Right lobe of liver (tissue), 6 donors: ENCODE data around the gene RGS14. TPM values are rescaled to one million over a fixed set of nuclear protein-coding genes. Genes with fewer than 3 reads are reported as not detected.

Experiments
- ATAC-seq, 4 donors: fragments of 200-7000 bp; cut with Tn5 transposase; one replicate each; pipeline ENCODE4 v1.9.1; 2020; ENCODE audit warnings: mild to moderate bottlenecking in 4 of 4, moderate library complexity in 4 of 4
- DNase-seq, 3 donors: peaks; one replicate each; pipeline ENCODE4 v3.0.0-alpha.2; 2020
- H3K27ac ChIP-seq, 3 donors: fragments of 200-600 bp; one replicate each; pipeline ENCODE4 v1.8.0; 2022
- H3K27me3 ChIP-seq, 2 donors: fragments of 200-600 bp; one replicate each; pipeline ENCODE4 v1.8.0; 2022
- H3K36me3 ChIP-seq, 4 donors: fragments of 200-600 bp; sonication (generic) in 1 of 4; one replicate each; pipeline versions ENCODE4 v1.5.1 to v1.8.0; 2017 to 2022; ENCODE audit warnings: control low read depth in 1 of 4
- H3K4me1 ChIP-seq, 4 donors: fragments of 200-600 bp; sonication (generic) in 1 of 4; one replicate each; pipeline versions ENCODE4 v1.5.1 to v1.8.0; 2017 to 2022; ENCODE audit warnings: control low read depth in 1 of 4
- H3K4me3 ChIP-seq, 3 donors: fragments of 200-600 bp; one replicate each; pipeline ENCODE4 v1.8.0; 2022
- H3K9me3 ChIP-seq, 4 donors: fragments of 200-600 bp; sonication (generic) in 1 of 4; one replicate each; pipeline versions ENCODE4 v1.5.1 to v1.8.0; 2017 to 2022; ENCODE audit warnings: control low read depth in 1 of 4
- CTCF ChIP-seq, 4 donors: fragments of 200-600 bp in 3 of 4; fragments of 450-650 bp in 1 of 4; IDR thresholded peaks; one replicate each; pipeline versions ENCODE4 v1.5.1 to v1.8.0; 2016 to 2022; ENCODE audit warnings: antibody characterized with exemption in 4 of 4, mild to moderate bottlenecking in 2 of 4
- POLR2A ChIP-seq: fragments of 450-650 bp; IDR thresholded peaks from one replicate; pipeline ENCODE4 v1.6.1; 2017; ENCODE audit warnings: antibody characterized with exemption, mild to moderate bottlenecking
- WGBS: methylation state at CpG from one replicate; pipeline ENCODE4 v1.1.6; 2018; ENCODE audit warnings: low coverage, low lambda C conversion rate; ENCODE audit not compliant: insufficient coverage; ENCODE audit errors: missing lambda C conversion rate; 5-methylcytosine and 5-hydroxymethylcytosine counted together
- intact Hi-C, 2 donors: fragments of 100-400 bp; cut with DNase I; formaldehyde crosslinking; loops; one replicate each; pipeline versions ENCODE4 v1.11.2 to v1.14.1; 2022
- total RNA-seq, 6 experiments: library from RNA; depleted of rRNA in 2 of 6; stranded (reverse); fragments of >200 nt in 2 of 6; fragmentation: NEBNext Ultra II Directional in 3 of 6; extraction: Animal tissue kit (Norgen Biotek cat#: 25700) in 3 of 6; gene quantifications; one replicate each; pipeline versions ENCODE4 v1.1.0 to v1.2.4, GENCODE V29; 2016 to 2023
- donor health status: DM: no; HTN: yes; CAD: no.
- donor health status: DM: no; HTN: no; CAD: no.
- donor health status: DM: no; HTN: no; CAD: no.
- donor health status: DM: no; HTN: yes; CAD: no.
- donor health status: DM: no; HTN: yes; CAD: no.

The RGS14 gene
- total RNA-seq, 6 experiments from 2014 or later: 29.2 to 43.1 (median 35.2) TPM

- Histone ChIP-seq H3K27me3 (no peaks in the 10 kb centered on the region), H3K4me1 (peaks cover 0 to 31% (median 4%) of the 10 kb centered on the region in 4 donors), H3K36me3 (peaks cover 0 to 15% (median 5%) of the 10 kb centered on the region in 4 donors), H3K4me3 (no peak overlapping the region), H3K27ac (no peak overlapping the region), H3K9me3 (no peaks in the 10 kb centered on the region)
- ATAC-seq: no peak
- TF ChIP-seq POLR2A: no peak
- no peak for TF ChIP-seq CTCF (IDR thresholded peaks at IDR 0.05)
- intact Hi-C loops: no loop called here
- WGBS: no CpG with 5 or more reads among the region's 5 CpGs
- DNase-seq: no peak
These were observed 48.1 kb downstream of the RGS14 start for GRCh38 chr5:177405805-177406204.

GRCh38 chr5:177409043-177409801 is 51.5 kb downstream of the RGS14 start, which contains the start of gene F12:
Gene F12, minus strand, starts transcription at chr5:177409564. Its CDS starts 37 bp downstream, at chr5:177409527.
- peak; percentile 61 to 86 (median 78) for DNase-seq
- peak; percentile 84 to 93 (median 86) for ATAC-seq
- Histone ChIP-seq H3K4me1 (peaks cover 0 to 40% (median 5%) of the 10 kb centered on the region in 4 donors), H3K36me3 (peaks cover 0 to 7% (median 0%) of the 10 kb centered on the region in 4 donors), H3K4me3 (peak within 1 kb of the TSS; percentile 58 to 73 (median 66)), H3K9me3 (no peaks in the 10 kb centered on the region), H3K27me3 (no peaks in the 10 kb centered on the region), H3K27ac (peak within 1 kb of the TSS; percentile 52 to 92 (median 86))
- WGBS: 13% methylated on average over 3 of the region's 9 CpGs
- TF ChIP-seq CTCF (IDR thresholded peaks at IDR 0.05) (no peak), POLR2A (peak; percentile 61)
- intact Hi-C loops: no loop called here

GRCh38 chr5:177410575-177410974 is 52.9 kb downstream of the RGS14 start:
- TF ChIP-seq CTCF (IDR thresholded peaks at IDR 0.05) (no peak), POLR2A (no peak)
- WGBS: 73% methylated on average over 2 of the region's 3 CpGs
- Histone ChIP-seq H3K4me1 (peaks cover 0 to 27% (median 5%) of the 10 kb centered on the region in 4 donors), H3K4me3 (no peak overlapping the region), H3K27ac (no peak overlapping the region), H3K36me3 (no peaks in the 10 kb centered on the region), H3K27me3 (no peaks in the 10 kb centered on the region), H3K9me3 (no peaks in the 10 kb centered on the region)
- no peak for DNase-seq
- ATAC-seq: no peak
- intact Hi-C loops: no loop called here

- Histone ChIP-seq H3K4me3 (peak overlapping the region in 2 of 3 donors; percentile 25 to 34), H3K4me1 (peaks cover 0 to 20% (median 4%) of the 10 kb centered on the region in 4 donors), H3K36me3 (no peaks in the 10 kb centered on the region), H3K27ac (peak overlapping the region; percentile 72 to 94 (median 83)), H3K27me3 (no peaks in the 10 kb centered on the region), H3K9me3 (no peaks in the 10 kb centered on the region)
- no peak for TF ChIP-seq POLR2A
- no peak for TF ChIP-seq CTCF (IDR thresholded peaks at IDR 0.05)
- intact Hi-C loops: no loop called here
- ATAC-seq: peak; percentile 49 to 68 (median 66)
- 23% methylated on average over 5 of the region's 8 CpGs for WGBS
- DNase-seq: peak in 1 of 3 donors; percentile 59
These were observed 55.0 kb downstream of the RGS14 start for GRCh38 chr5:177412603-177413233.
